Stimulated activated CD4-positive, alpha-beta T cell treated with anti-CD3 and anti-CD28 coated beads, Interleukin-2, amount 100 ng/mL, for 24 hours (primary cell): Measurements from ENCODE around the gene ERP29.

Experiments used
- DNase-seq, 2 donors: peaks; one replicate each; pipeline ENCODE4 v3.0.0-alpha.2; 2020

Gene ERP29

GRCh38 chr12:112046003-112046402 is 32.8 kb downstream of the ERP29 start:
- DNase-seq: no peak

- no peak for DNase-seq
These were observed 36.1 kb downstream of the ERP29 start for GRCh38 chr12:112049351-112049750.

- DNase-seq: no peak
These were observed 47.9 kb downstream of the ERP29 start for GRCh38 chr12:112061137-112061536.

GRCh38 chr12:112063273-112063672 is 50.0 kb downstream of the ERP29 start:
- DNase-seq: no peak

- DNase-seq: no peak
These were observed 53.3 kb downstream of the ERP29 start for GRCh38 chr12:112066566-112066965.
